ENCODE data around the gene MRPL12. TPM values are rescaled to one million over a fixed set of nuclear protein-coding genes. Genes with fewer than 3 reads are reported as not detected.

The MRPL12 gene
- total RNA-seq, 1 donor from 2014 or later: 13.2 TPM

DNA sequence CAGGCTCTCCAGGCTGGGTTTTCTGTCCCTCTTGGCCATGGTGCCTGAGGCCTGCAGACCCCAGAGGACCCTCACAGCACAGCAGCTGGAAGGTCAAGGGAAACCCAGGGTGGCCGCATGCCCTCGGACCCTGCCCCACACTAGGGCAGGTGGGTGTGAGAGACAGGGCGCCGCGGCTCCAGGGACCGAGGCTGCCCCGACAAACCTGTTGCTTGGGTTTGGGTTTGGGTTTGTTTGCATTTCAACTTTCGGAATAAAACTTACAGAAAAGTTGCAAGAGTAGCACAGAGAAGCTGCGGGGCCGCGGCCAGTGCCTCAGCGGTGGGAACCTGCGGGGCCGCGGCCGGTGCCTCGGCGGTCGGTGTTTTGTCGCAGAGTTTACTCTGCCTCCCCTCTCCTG, 11.6 kb upstream of the MRPL12 start:
- H3K79me2 ChIP-seq (ENCODE audit: low read depth): peaks cover 1% of the 10 kb centered on the region

GRCh38 chr17:81693509-81694210, 9.5 kb upstream of the MRPL12 start:
- H3K9me3 Mint-ChIP-seq: peaks cover 2% of the 10 kb centered on the region
- H3K27ac ChIP-seq: no peak overlapping the region
- no peak overlapping the region for H3K4me3 ChIP-seq
- no peak overlapping the region for H2AFZ ChIP-seq (replicated peaks)
- no peaks in the 10 kb centered on the region for H3K4me1 ChIP-seq
- H3K9me3 ChIP-seq (ENCODE audit: low read depth): no peaks in the 10 kb centered on the region
- peaks cover 11% of the 10 kb centered on the region for H3K79me2 ChIP-seq (ENCODE audit: low read depth)
- H3K27me3 ChIP-seq: no peaks in the 10 kb centered on the region
- H3K36me3 Mint-ChIP-seq: peaks cover 22% of the 10 kb centered on the region
- H3K4me1 Mint-ChIP-seq: no peaks in the 10 kb centered on the region
- peaks cover 5% of the 10 kb centered on the region for H3K27me3 Mint-ChIP-seq (ENCODE audit: insufficient read depth, low read depth)
- H3K27ac Mint-ChIP-seq: no peak overlapping the region
- H4K20me1 ChIP-seq (ENCODE audit: low read depth): peaks cover 5% of the 10 kb centered on the region
- TF ChIP-seq EZH2 (IDR thresholded peaks at IDR 0.05) (no peak), CTCF (IDR thresholded peaks at IDR 0.05) (no peak), EZH2phosphoT487 (IDR thresholded peaks at IDR 0.05) (no peak)
- no peaks in the 10 kb centered on the region for H3F3A ChIP-seq (ENCODE audit: low read depth)
- H3K4me2 ChIP-seq: no peak overlapping the region
- H3K9ac ChIP-seq: no peak overlapping the region
- no peak overlapping the region for H3K4me3 Mint-ChIP-seq
- H3K36me3 ChIP-seq: no peaks in the 10 kb centered on the region
- DNase-seq (ENCODE audit: low spot score): no peak

More for the DNA sequence above, 11.6 kb upstream of the MRPL12 start:
- Histone ChIP-seq H3K27ac (no peak overlapping the region), H3K9ac (no peak overlapping the region), H3F3A (ENCODE audit: low read depth) (no peaks in the 10 kb centered on the region), H3K4me3 (no peak overlapping the region), H3K4me2 (no peak overlapping the region), H2AFZ (replicated peaks) (no peak overlapping the region), H3K27me3 (no peaks in the 10 kb centered on the region), H4K20me1 (ENCODE audit: low read depth) (no peaks in the 10 kb centered on the region), H3K4me1 (no peaks in the 10 kb centered on the region), H3K9me3 (ENCODE audit: low read depth) (no peaks in the 10 kb centered on the region), H3K36me3 (no peaks in the 10 kb centered on the region)
- H3K4me3 Mint-ChIP-seq: no peak overlapping the region
- peaks cover 13% of the 10 kb centered on the region for H3K36me3 Mint-ChIP-seq
- no peaks in the 10 kb centered on the region for H3K9me3 Mint-ChIP-seq
- H3K27ac Mint-ChIP-seq: no peak overlapping the region
- peaks cover 5% of the 10 kb centered on the region for H3K27me3 Mint-ChIP-seq (ENCODE audit: insufficient read depth, low read depth)
- no peak for DNase-seq (ENCODE audit: low spot score)
- H3K4me1 Mint-ChIP-seq: no peaks in the 10 kb centered on the region
- TF ChIP-seq EZH2phosphoT487 (IDR thresholded peaks at IDR 0.05) (no peak), EZH2 (IDR thresholded peaks at IDR 0.05) (no peak), CTCF (IDR thresholded peaks at IDR 0.05) (no peak)

- no peak for DNase-seq (ENCODE audit: low spot score)
- peaks cover 20% of the 10 kb centered on the region for H3K79me2 ChIP-seq (ENCODE audit: low read depth)
- TF ChIP-seq CTCF (IDR thresholded peaks at IDR 0.05) (no peak), EZH2phosphoT487 (IDR thresholded peaks at IDR 0.05) (no peak), EZH2 (IDR thresholded peaks at IDR 0.05) (no peak)
- Mint-ChIP-seq H3K9me3 (peaks cover 2% of the 10 kb centered on the region), H3K27me3 (ENCODE audit: insufficient read depth, low read depth) (no peaks in the 10 kb centered on the region), H3K27ac (no peak overlapping the region), H3K36me3 (peaks cover 23% of the 10 kb centered on the region), H3K4me1 (no peaks in the 10 kb centered on the region), H3K4me3 (no peak overlapping the region)
- H3K4me3 ChIP-seq: no peak overlapping the region
- H3K4me1 ChIP-seq: no peaks in the 10 kb centered on the region
- no peaks in the 10 kb centered on the region for H3K9me3 ChIP-seq (ENCODE audit: low read depth)
- peaks cover 14% of the 10 kb centered on the region for H4K20me1 ChIP-seq (ENCODE audit: low read depth)
- no peaks in the 10 kb centered on the region for H3K27me3 ChIP-seq
- H3K27ac ChIP-seq: no peak overlapping the region
- no peak overlapping the region for H3K4me2 ChIP-seq
- H2AFZ ChIP-seq (replicated peaks): no peak overlapping the region
- no peaks in the 10 kb centered on the region for H3K36me3 ChIP-seq
- no peak overlapping the region for H3K9ac ChIP-seq
- peaks cover 4% of the 10 kb centered on the region for H3F3A ChIP-seq (ENCODE audit: low read depth)
Measured at GRCh38 chr17:81694810-81695209, 8.4 kb upstream of the MRPL12 start.

All from neural progenitor cell (in vitro differentiated cells).